Mesenchymal stem cell (in vitro differentiated cells and primary cell): ENCODE data around the gene SMC1B.
A peak's percentile ranks its signal among the peaks of the same experiment; 100 is the strongest.

Experiments
- DNase-seq: peaks from one replicate; pipeline ENCODE4 v3.0.0-alpha.2; 2013
- H2AFZ ChIP-seq: one replicate; pipeline ENCODE4 v1.6.1; 2013; ENCODE audit warnings: low read depth, mild to moderate bottlenecking, control low read depth, inconsistent platforms, low read length, moderate library complexity
- H2AK5ac ChIP-seq: 2 replicates; pipeline ENCODE4 v1.6.1; 2013; ENCODE audit warnings: low read length, moderate library complexity, mild to moderate bottlenecking, inconsistent platforms; ENCODE audit not compliant: severe bottlenecking
- H2BK120ac ChIP-seq: one replicate; pipeline ENCODE4 v1.6.1; 2013; ENCODE audit warnings: low read depth, mild to moderate bottlenecking, inconsistent platforms, low read length, moderate library complexity
- H2BK12ac ChIP-seq, 2 experiments: one replicate each; pipeline ENCODE4 v1.6.1; 2013; ENCODE audit warnings: inconsistent platforms in 2 of 2, low read length in 2 of 2, mild to moderate bottlenecking in 2 of 2, moderate library complexity in 2 of 2, control low read depth in 1 of 2
- H2BK15ac ChIP-seq: one replicate; pipeline ENCODE4 v1.6.1; 2013; ENCODE audit warnings: mild to moderate bottlenecking, low read depth, inconsistent platforms; ENCODE audit not compliant: poor library complexity, severe bottlenecking
- H2BK5ac ChIP-seq: 2 replicates; pipeline ENCODE4 v1.6.1; 2013; ENCODE audit warnings: low read depth, mild to moderate bottlenecking, low read length, control low read depth, inconsistent platforms; ENCODE audit not compliant: poor library complexity, severe bottlenecking
- H3K14ac ChIP-seq, 2 experiments: one replicate each; pipeline ENCODE4 v1.6.1; 2013; ENCODE audit warnings: inconsistent platforms in 2 of 2, low read length in 2 of 2, control low read depth in 1 of 2, mild to moderate bottlenecking in 1 of 2, moderate library complexity in 1 of 2
- H3K18ac ChIP-seq, 2 experiments: one replicate each; pipeline ENCODE4 v1.6.1; 2013; ENCODE audit warnings: inconsistent platforms in 2 of 2, low read length in 2 of 2, control low read depth in 1 of 2, low read depth in 1 of 2, mild to moderate bottlenecking in 1 of 2
- H3K23ac ChIP-seq, 2 experiments: one replicate each; pipeline ENCODE4 v1.6.1; 2013; ENCODE audit warnings: inconsistent platforms in 2 of 2, low read length in 2 of 2, mild to moderate bottlenecking in 2 of 2, moderate library complexity in 2 of 2, control low read depth in 1 of 2
- H3K27ac ChIP-seq: 2 replicates; pipeline ENCODE4 v1.5.1; 2013; ENCODE audit warnings: mild to moderate bottlenecking, moderate library complexity, low read length, control low read depth, inconsistent platforms; ENCODE audit not compliant: poor library complexity, severe bottlenecking
- H3K27me3 ChIP-seq, 2 experiments: 2 replicates each; pipeline versions ENCODE4 v1.6.1 to v1.7.0; 2013; ENCODE audit warnings: low read length in 2 of 2, mild to moderate bottlenecking in 2 of 2, moderate library complexity in 2 of 2, control low read depth in 1 of 2, inconsistent platforms in 1 of 2; ENCODE audit not compliant: control insufficient read depth in 1 of 2, insufficient read depth in 1 of 2
- H3K36me3 ChIP-seq, 2 experiments: 2 replicates each; pipeline versions ENCODE4 v1.6.1 to v1.7.0; 2013; ENCODE audit warnings: low read length in 2 of 2, control low read depth in 1 of 2, inconsistent platforms in 1 of 2, low read depth in 1 of 2, mild to moderate bottlenecking in 1 of 2; ENCODE audit not compliant: insufficient read depth in 2 of 2, control insufficient read depth in 1 of 2
- H3K4ac ChIP-seq, 2 experiments: one replicate each; pipeline ENCODE4 v1.6.1; 2013; ENCODE audit warnings: inconsistent platforms in 2 of 2, low read length in 2 of 2, mild to moderate bottlenecking in 2 of 2, moderate library complexity in 2 of 2, control low read depth in 1 of 2, low read depth in 1 of 2
- H3K4me1 ChIP-seq: 2 replicates; pipeline ENCODE4 v1.6.1; 2013; ENCODE audit warnings: low read depth, low read length, control low read depth; ENCODE audit not compliant: control insufficient read depth, insufficient read depth
- H3K4me2 ChIP-seq: 2 replicates; pipeline ENCODE4 v1.6.1; 2013; ENCODE audit warnings: low read length, mild to moderate bottlenecking, inconsistent platforms; ENCODE audit not compliant: poor library complexity, severe bottlenecking
- H3K4me3 ChIP-seq, 2 experiments: 2 replicates each; pipeline versions ENCODE4 v1.5.1 to v1.7.0; 2013; ENCODE audit warnings: low read length in 2 of 2, mild to moderate bottlenecking in 2 of 2, control low read depth in 1 of 2, low read depth in 1 of 2; ENCODE audit not compliant: insufficient read depth in 1 of 2
- H3K79me1 ChIP-seq: replicated peaks from 2 replicates; pipeline ENCODE4 v1.6.1; 2013; ENCODE audit warnings: mild to moderate bottlenecking, control low read depth, low read length, inconsistent platforms; ENCODE audit not compliant: poor library complexity, severe bottlenecking
- H3K9ac ChIP-seq: 2 replicates; pipeline ENCODE4 v1.7.0; 2013; ENCODE audit warnings: mild to moderate bottlenecking, low read length, moderate library complexity
- H3K9me3 ChIP-seq: 2 replicates; pipeline ENCODE4 v1.7.0; 2013; ENCODE audit warnings: mild to moderate bottlenecking, low read length; ENCODE audit not compliant: control insufficient read depth
- H4K8ac ChIP-seq: one replicate; pipeline ENCODE4 v1.6.1; 2013; ENCODE audit warnings: inconsistent platforms, mild to moderate bottlenecking, low read length, moderate library complexity
- H4K91ac ChIP-seq: one replicate; pipeline ENCODE4 v1.6.1; 2013; ENCODE audit warnings: mild to moderate bottlenecking, low read length, inconsistent platforms
- WGBS: methylation state at CpG from one replicate; pipeline ENCODE4 v1.1.7; 2013; ENCODE audit warnings: mixed read lengths; 5-methylcytosine and 5-hydroxymethylcytosine counted together

The SMC1B gene

DNA sequence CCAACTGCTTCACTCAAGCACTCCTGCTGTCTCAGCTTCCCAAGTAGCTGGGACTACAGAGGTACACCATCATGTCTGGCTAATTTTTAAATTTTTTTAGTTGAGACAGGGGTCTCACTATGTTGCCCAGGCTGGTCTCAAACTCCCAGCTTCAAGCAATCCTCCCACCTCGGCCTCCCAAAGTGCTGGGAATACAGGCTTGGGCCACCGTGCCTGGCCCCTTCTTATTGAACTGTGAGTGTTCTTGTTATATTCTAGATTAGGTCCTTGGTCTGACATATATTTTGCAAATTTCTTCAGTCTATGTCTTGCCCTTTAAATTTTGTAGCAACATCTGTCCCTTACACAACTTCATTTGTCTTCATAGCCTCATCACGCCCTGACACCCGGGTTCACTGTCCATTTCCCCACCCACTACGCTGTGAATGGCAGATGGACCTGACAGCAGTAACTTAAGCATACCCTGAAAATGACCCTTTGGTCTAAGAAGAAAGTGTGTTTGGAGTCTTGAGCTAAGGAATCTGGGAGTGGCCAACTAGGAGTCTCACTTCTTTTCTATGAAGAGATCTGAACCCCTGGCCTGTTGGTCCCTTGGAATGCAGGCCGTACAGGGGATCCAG is 107.8 kb downstream of the SMC1B start:
- Histone ChIP-seq H2BK15ac (no peak overlapping the region), H3K27me3 (no peaks in the 10 kb centered on the region), H3K18ac (no peak overlapping the region), H2AK5ac (no peak overlapping the region), H2BK5ac (no peak overlapping the region), H4K91ac (no peak overlapping the region), H3K9ac (no peak overlapping the region), H2BK12ac (no peak overlapping the region), H4K8ac (no peak overlapping the region), H3K23ac (no peak overlapping the region), H2AFZ (no peak overlapping the region), H3K14ac (no peak overlapping the region), H3K27ac (no peak overlapping the region), H3K9me3 (no peaks in the 10 kb centered on the region), H2BK120ac (no peak overlapping the region), H3K79me1 (peaks cover 4% of the 10 kb centered on the region), H3K36me3 (no peaks in the 10 kb centered on the region), H3K4me1 (peaks cover 9% of the 10 kb centered on the region), H3K4ac (no peak overlapping the region), H3K4me3 (no peak overlapping the region), H3K4me2 (no peak overlapping the region)
- no peak for DNase-seq
- WGBS = 83% methylated on average over 5 of the region's 6 CpGs

DNA sequence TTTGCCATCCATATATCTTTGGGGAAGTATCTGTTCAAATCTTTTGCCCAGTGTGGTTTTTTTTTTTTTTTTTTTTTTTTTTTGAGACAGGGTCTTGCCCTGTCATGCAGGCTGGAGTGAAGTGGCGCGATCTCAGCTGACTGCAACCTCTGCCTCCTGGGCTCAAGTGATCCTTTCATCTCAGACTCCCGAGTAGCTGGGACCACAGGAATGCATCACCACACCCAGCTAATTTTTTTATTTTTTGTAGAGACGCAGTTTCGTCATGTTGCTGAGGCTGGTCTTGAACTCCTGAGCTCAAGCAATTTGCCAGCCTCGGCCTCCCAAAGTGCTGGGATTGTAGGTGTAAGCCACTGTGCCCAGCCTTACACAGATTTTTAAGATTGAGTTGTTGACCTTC is 108.4 kb downstream of the SMC1B start:
- Histone ChIP-seq H3K27ac (no peak overlapping the region), H2AK5ac (no peak overlapping the region), H3K4me1 (peaks cover 6% of the 10 kb centered on the region), H3K4me2 (no peak overlapping the region), H3K27me3 (no peaks in the 10 kb centered on the region), H2BK15ac (no peak overlapping the region), H2BK5ac (no peak overlapping the region), H3K9me3 (no peaks in the 10 kb centered on the region), H3K36me3 (no peaks in the 10 kb centered on the region), H2BK12ac (no peak overlapping the region), H3K14ac (no peak overlapping the region), H3K9ac (no peak overlapping the region), H2BK120ac (no peak overlapping the region), H3K4me3 (no peak overlapping the region), H4K8ac (no peak overlapping the region), H2AFZ (no peak overlapping the region), H3K4ac (no peak overlapping the region), H3K18ac (no peak overlapping the region), H3K79me1 (no peaks in the 10 kb centered on the region), H4K91ac (no peak overlapping the region), H3K23ac (no peak overlapping the region)
- 78% methylated on average over 6 of the region's 6 CpGs for WGBS
- DNase-seq = no peak

DNA sequence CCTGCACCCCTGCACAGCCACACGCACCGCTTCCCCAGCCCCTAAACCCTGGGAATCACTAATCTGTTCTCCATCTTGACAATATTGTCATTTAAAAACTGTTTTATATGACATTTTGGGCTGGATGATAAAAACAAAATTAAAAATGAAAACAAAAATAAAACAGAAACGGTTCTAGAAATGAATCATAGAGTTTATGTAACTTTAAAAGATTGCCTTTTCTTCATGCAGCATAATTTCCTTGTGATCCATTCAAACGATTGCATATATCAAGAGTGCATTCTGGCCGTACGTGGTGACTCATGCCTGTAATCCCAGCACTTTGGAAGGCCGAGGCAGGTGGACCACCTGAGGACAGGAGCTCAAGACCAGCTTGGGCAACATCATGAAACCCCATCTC is 110.2 kb downstream of the SMC1B start:
- DNase-seq = no peak
- no peaks in the 10 kb centered on the region for H3K36me3 ChIP-seq
- no peak overlapping the region for H4K8ac ChIP-seq
- peaks cover 0 to 2% of the 10 kb centered on the region in 2 experiments for H3K27me3 ChIP-seq
- H2AK5ac ChIP-seq = no peak overlapping the region
- H3K27ac ChIP-seq = no peak overlapping the region
- no peak overlapping the region for H3K23ac ChIP-seq
- H2BK120ac ChIP-seq = no peak overlapping the region
- no peaks in the 10 kb centered on the region for H3K9me3 ChIP-seq
- H3K4me2 ChIP-seq = no peak overlapping the region
- no peak overlapping the region for H2BK5ac ChIP-seq
- no peak overlapping the region for H4K91ac ChIP-seq
- no peak overlapping the region for H3K4ac ChIP-seq
- H3K14ac ChIP-seq = no peak overlapping the region
- H2AFZ ChIP-seq = no peak overlapping the region
- H3K9ac ChIP-seq = peak overlapping the region; percentile 26
- H3K4me3 ChIP-seq = no peak overlapping the region
- no peak overlapping the region for H2BK15ac ChIP-seq
- H3K79me1 ChIP-seq = no peaks in the 10 kb centered on the region
- no peak overlapping the region for H3K18ac ChIP-seq
- WGBS = 72% methylated on average over 5 of the region's 7 CpGs
- no peaks in the 10 kb centered on the region for H3K4me1 ChIP-seq
- H2BK12ac ChIP-seq = no peak overlapping the region

DNA sequence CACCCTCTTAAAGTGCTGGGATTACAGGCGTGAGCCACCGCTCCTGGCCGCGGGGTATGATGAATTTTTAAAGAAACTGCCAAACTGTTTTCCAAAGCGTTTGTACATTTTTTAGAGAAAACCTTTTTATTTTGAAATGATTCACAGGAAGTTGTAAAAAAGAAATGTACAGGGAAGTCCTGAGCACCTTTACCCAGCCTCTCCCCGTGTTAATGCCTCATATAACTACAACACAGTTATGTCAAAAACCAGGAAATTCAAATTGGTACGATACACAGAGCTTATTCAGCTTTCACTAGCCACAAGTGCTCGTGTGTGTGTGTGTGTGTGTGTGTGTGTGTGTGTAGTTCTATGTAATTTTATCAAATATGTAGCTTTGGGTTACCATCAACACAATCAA is 110.6 kb downstream of the SMC1B start:
- H3K27ac ChIP-seq = no peak overlapping the region

More for the DNA sequence above, 110.6 kb downstream of the SMC1B start:
- Histone ChIP-seq H3K36me3 (no peaks in the 10 kb centered on the region), H3K23ac (no peak overlapping the region), H3K79me1 (no peaks in the 10 kb centered on the region), H3K18ac (no peak overlapping the region), H3K27me3 (peaks cover 0 to 2% of the 10 kb centered on the region in 2 experiments), H3K4me2 (no peak overlapping the region), H3K4me1 (no peaks in the 10 kb centered on the region), H4K91ac (no peak overlapping the region), H4K8ac (no peak overlapping the region), H3K9ac (peak overlapping the region; percentile 26), H3K4ac (no peak overlapping the region), H2BK5ac (no peak overlapping the region), H3K9me3 (no peaks in the 10 kb centered on the region), H2AK5ac (no peak overlapping the region), H3K14ac (no peak overlapping the region), H2AFZ (no peak overlapping the region), H2BK15ac (no peak overlapping the region), H2BK120ac (no peak overlapping the region), H3K4me3 (no peak overlapping the region), H2BK12ac (no peak overlapping the region)
- 83% methylated on average over 2 of the region's 8 CpGs for WGBS
- DNase-seq = no peak
